MG63 (cell line): ENCODE data around the gene GLP1R. TPM values are rescaled to one million over a fixed set of nuclear protein-coding genes. Genes with fewer than 3 reads are reported as not detected.

Source experiments
- DNase-seq: peaks from one replicate; pipeline ENCODE4 v3.0.0-alpha.2; 2020
- H3K27me3 ChIP-seq: fragments of 250-450 bp; sonication (Bioruptor Pico); 2 replicates; pipeline ENCODE4 v1.5.1; 2020; ENCODE audit warnings: mild to moderate bottlenecking, moderate library complexity
- H3K36me3 ChIP-seq: fragments of 250-450 bp; sonication (Bioruptor Pico); 2 replicates; pipeline ENCODE4 v1.5.1; 2020; ENCODE audit warnings: mild to moderate bottlenecking, moderate library complexity
- H3K4me3 ChIP-seq: fragments of 250-450 bp; sonication (Bioruptor Pico); 2 replicates; pipeline ENCODE4 v1.5.1; 2020; ENCODE audit warnings: mild to moderate bottlenecking, moderate library complexity
- H3K9me3 ChIP-seq: fragments of 250-450 bp; sonication (Bioruptor Pico); 2 replicates; pipeline ENCODE4 v1.5.1; 2020; ENCODE audit warnings: mild to moderate bottlenecking, moderate library complexity
- total RNA-seq: library from RNA; depleted of rRNA; stranded (reverse); fragments of >200 nt; shearing (Covaris generic); gene quantifications from 2 replicates; pipeline ENCODE4 v1.2.3, GENCODE V29; 2014; ENCODE audit warnings: low replicate concordance

The GLP1R gene
- total RNA-seq, 1 experiment from 2014 or later: not detected

DNA sequence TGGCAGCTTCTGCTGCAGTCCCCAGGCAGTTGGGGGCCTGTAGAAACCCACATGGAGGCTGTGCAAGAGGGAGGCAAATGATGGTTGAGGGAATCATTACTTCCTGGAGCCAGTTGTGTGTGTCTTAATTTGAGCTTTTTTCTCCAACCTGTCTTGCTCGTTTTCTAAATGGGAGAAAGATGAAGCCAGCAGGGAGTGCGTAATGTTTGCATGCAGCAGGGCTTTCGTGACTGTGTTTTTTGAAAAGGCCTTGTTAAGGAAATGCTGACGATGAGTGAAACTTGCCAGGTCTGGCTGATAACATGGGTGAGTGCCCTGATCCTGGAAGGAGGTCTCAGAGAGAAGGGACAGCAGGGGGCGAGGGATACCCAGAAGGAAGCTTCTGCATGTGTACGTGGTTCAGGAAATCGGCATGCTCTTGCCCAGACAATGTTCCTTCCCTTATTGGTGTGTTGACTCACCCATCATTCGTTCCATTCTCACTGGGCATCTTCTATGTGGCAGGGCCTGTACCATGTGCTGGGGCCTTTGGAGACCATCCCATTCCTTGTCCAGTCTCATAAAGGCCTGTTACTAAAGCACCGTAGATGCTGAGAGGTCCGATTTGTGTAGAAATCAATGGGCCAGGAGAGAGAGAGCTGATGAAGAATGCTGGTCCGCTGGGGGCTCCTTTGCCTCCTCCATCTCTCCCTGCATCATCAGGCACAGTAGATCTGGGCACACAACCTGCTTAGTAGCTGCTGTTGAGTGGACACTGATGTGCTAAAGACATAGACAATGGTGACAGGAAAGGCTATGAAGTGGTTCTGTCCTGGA lies 27.4 kb downstream of the GLP1R start:
- DNase-seq: no peak
- H3K4me3 ChIP-seq: no peak overlapping the region
- no peaks in the 10 kb centered on the region for H3K36me3 ChIP-seq
- no peaks in the 10 kb centered on the region for H3K9me3 ChIP-seq
- H3K27me3 ChIP-seq: peaks cover 14% of the 10 kb centered on the region

DNA sequence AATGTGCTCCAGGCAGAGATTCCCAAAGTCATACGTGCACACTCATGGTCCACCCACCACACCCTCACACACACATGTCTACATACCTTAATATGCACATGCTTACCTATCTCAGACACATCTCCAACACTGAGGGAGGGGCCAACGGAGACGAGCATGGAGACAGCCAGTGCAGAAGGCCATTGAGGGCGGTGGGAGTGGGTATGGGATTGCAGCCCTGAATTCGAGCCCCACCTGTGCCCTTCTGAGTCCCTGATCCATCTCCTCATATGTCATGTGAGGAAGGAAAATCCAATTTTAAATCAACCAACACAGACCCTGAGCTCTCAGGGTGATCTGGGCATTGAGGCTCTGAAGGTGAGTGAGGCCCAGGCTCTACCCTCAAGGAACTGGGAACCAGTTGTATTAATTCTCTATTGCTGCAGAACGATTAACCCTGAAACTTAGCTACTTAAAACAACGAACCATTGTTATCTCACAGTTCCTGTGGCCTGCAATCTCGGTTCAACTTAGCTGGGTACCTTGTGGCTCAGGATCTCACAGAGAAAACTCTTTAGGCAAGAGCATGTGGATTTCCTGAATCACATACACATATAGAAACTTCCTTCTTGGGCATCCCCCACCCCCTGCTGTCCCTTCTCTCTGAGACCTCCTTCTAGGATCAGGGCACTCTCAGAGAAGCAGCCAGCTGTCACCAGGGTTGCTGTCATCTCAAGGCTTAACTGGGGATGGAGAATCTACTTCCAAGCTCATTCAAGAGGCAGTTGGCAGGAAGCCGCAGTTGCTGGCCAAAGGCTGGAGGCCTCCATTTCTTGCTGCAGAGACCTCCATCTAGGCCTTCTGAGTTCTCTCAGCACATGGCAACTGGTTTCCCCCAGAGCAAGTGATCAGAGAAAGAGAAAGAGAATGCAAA lies 28.3 kb downstream of the GLP1R start:
- DNase-seq: no peak
- Histone ChIP-seq H3K36me3 (no peaks in the 10 kb centered on the region), H3K9me3 (no peaks in the 10 kb centered on the region), H3K4me3 (no peak overlapping the region), H3K27me3 (peaks cover 8% of the 10 kb centered on the region)

DNA sequence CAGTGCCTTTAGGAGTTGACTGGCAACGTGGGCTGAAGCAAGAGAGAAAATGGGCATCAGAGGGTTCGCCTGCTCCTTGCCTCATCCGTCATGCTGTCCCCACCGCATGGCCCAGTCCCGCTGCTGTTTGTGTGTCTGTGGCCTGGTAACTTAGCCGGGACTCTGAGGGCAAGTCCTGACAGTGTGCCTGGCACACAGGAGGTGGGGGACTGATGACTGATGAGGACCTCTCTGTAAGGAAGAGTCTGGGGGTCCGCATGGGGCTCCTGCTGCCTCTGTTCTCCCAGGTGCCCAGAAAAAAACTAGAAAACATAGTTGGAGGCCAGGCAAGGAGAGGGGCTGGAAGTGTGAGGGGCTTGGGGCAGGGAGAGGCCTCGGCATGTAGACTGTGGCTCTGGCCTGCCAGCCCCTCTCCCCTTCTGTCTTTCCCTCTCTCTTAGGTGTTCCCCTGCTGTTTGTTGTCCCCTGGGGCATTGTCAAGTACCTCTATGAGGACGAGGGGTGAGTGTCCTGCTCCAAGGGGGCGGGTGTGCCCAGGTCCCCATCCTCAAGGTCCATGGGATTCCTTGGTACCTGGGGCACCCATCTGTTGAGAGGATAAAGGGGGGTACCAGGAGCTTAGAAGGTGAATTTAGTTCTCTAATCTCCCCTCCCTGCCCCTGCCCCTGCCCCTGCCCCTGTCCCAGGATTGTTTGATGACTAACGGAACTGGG lies 29.5 kb downstream of the GLP1R start:
- no peaks in the 10 kb centered on the region for H3K9me3 ChIP-seq
- H3K4me3 ChIP-seq: no peak overlapping the region
- DNase-seq: no peak
- no peaks in the 10 kb centered on the region for H3K36me3 ChIP-seq
- 0 out of 2 replicates have a peak, but pooled peaks cover under 1% of the 10 kb centered on the region for H3K27me3 ChIP-seq

DNA sequence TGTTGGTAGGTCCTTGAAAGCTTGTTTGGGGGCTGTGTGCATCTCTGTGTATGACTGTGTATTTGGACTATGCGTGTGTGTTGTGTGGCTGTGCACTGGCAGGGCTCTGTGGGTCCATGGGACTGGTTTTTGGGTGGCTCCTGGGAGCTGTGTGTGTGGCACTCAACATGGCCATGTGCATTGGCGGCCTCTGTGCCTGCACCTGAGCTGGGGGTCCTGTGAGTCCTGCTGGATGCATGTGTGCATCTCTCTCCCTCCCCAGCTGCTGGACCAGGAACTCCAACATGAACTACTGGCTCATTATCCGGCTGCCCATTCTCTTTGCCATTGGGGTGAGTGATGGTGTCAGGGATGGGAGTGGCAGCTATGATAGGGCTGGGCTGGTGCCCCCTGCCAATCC lies 30.1 kb downstream of the GLP1R start:
- no peaks in the 10 kb centered on the region for H3K9me3 ChIP-seq
- no peaks in the 10 kb centered on the region for H3K27me3 ChIP-seq
- DNase-seq: no peak
- no peaks in the 10 kb centered on the region for H3K36me3 ChIP-seq
- no peak overlapping the region for H3K4me3 ChIP-seq

DNA sequence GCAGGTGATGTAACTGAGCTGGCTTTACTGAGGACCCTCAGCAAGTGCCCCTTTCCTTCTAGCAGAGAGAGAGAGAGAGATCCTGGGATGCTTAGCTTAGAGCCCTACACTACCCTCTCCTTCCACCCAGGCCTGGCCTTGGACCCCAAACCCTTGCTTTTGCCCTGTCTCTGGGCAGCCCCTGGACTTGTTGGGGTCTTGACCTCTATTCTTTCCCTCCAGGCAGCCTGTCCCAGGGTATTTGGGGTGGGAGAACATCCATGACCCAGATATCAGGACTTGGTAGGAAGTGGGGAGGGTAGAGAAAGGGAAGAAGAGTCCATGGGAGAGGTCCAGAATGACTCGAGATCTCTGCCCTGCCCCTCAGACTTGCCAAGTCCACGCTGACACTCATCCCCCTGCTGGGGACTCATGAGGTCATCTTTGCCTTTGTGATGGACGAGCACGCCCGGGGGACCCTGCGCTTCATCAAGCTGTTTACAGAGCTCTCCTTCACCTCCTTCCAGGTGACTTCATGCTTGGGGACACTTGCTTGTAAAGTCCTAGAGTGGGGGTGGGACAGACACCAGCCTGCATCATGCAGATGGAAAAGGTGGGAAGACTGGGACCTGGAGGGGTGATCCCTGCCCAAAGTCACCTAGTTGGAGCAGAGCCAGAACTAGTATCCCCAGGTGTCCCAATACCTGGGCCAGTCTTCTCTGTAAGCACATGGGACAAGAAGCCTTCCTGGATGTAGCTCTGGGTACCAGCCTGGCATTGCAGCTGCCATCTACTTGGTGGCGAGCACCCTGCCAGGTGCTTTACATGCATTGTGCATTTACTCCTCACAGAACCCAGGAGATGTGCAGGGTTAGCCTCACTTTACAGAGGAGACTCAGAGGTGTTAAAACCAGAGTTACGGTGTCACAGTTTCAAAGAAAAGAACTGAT lies 30.9 kb downstream of the GLP1R start:
- DNase-seq: no peak
- no peak overlapping the region for H3K4me3 ChIP-seq
- no peaks in the 10 kb centered on the region for H3K27me3 ChIP-seq
- no peaks in the 10 kb centered on the region for H3K36me3 ChIP-seq
- no peaks in the 10 kb centered on the region for H3K9me3 ChIP-seq

DNA sequence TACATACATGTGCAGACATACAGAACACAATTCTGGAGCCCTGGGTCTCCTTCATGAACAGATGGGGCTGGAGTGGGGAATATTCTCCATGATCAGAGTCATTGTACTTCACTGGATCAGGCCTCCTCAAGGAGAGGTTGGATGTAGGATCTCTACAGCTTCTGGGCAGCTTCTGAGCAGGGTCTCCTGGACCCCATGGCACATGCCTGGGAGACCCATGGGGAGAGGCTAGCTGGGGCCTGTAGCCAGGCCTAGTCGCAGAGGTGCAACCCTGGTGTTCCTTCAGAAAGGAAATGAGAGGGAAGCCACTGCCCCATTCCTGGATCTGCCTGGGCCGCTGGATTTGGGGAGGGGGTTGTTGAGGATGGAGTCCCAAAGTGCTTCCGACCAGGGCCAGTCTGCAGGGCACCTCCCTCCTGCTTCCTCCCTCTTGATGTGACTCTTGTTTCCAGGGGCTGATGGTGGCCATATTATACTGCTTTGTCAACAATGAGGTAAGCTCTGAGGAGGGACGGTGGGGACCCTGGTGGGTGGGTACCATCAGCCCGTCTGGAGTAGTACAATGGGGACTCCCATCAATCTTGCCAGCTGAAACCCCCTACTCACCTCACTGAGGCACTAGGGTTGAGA lies 31.8 kb downstream of the GLP1R start:
- H3K36me3 ChIP-seq: no peaks in the 10 kb centered on the region

DNA sequence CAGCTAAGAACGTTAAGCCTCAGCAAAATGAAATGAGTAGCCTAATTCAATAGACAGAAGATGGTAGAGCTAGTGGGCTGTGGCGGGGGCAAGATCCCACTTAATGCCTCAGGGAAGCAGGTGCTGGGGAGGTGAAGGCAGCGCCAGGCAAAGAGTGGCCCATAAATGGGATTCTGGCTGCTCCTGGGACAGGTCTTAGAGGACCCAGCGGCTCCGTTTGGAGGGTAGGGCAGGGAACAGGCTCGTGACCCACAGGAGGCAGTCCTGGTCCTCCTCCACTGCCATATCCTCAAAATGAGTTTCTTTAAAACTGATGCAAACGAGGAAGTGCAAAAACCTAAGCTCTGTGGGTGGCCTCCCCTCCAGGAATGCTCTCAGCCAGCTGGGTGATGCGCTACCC lies 33.7 kb downstream of the GLP1R start:
- H3K9me3 ChIP-seq: no peaks in the 10 kb centered on the region
- peaks cover 19% of the 10 kb centered on the region for H3K27me3 ChIP-seq
- no peaks in the 10 kb centered on the region for H3K36me3 ChIP-seq
- DNase-seq: no peak
- H3K4me3 ChIP-seq: no peak overlapping the region

More for the DNA sequence above, 31.8 kb downstream of the GLP1R start:
- no peaks in the 10 kb centered on the region for H3K9me3 ChIP-seq
- H3K4me3 ChIP-seq: no peak overlapping the region
- no peaks in the 10 kb centered on the region; the same call in 1 of the 2 replicates for H3K27me3 ChIP-seq
- DNase-seq: no peak

DNA sequence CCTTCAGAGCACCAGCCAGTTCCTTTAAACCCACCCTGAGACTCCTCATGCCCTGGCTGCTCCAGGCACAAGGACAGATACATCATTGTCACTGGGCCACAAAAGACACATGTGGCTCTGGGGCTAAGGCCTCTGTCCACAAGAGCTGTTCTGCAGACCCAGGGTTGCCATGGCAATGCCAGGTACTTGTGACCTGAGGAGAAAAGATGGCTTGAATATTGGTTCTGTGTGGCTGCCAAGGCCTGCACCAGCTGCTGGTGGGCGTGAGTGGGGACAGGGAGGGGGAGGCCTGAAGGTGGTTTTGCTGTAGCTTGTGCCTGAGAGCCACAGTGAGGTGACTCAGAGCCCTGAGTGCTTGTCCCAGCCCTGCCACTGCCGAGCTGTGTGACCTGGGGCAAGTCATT lies 34.7 kb downstream of the GLP1R start:
- peaks cover 28% of the 10 kb centered on the region for H3K27me3 ChIP-seq
- no peaks in the 10 kb centered on the region for H3K9me3 ChIP-seq
- no peak for DNase-seq
- H3K36me3 ChIP-seq: no peaks in the 10 kb centered on the region
- no peak overlapping the region for H3K4me3 ChIP-seq

DNA sequence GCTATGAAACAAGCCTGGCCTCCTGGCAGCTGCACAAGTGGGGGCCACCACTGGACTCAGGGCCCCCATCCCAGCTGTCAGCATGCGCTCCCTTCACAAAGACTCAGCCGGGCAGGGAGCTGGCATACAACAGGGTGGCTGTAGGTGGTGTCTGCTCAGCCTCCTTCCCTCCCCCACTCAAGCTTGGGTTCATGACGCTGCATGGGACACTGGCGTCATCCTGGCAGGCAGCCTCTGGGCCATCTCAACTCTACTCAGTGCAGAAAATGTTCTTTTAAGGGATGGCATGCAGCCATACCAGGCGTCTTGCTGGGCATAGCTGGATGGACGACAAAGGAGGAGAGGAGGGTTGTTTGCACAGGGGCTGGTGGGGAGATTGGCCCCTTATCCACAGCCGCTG lies 35.9 kb downstream of the GLP1R start:
- Histone ChIP-seq H3K4me3 (no peak overlapping the region), H3K36me3 (no peaks in the 10 kb centered on the region), H3K9me3 (no peaks in the 10 kb centered on the region; the same call in 1 of the 2 replicates), H3K27me3 (peaks cover 39% of the 10 kb centered on the region)
- DNase-seq: no peak

DNA sequence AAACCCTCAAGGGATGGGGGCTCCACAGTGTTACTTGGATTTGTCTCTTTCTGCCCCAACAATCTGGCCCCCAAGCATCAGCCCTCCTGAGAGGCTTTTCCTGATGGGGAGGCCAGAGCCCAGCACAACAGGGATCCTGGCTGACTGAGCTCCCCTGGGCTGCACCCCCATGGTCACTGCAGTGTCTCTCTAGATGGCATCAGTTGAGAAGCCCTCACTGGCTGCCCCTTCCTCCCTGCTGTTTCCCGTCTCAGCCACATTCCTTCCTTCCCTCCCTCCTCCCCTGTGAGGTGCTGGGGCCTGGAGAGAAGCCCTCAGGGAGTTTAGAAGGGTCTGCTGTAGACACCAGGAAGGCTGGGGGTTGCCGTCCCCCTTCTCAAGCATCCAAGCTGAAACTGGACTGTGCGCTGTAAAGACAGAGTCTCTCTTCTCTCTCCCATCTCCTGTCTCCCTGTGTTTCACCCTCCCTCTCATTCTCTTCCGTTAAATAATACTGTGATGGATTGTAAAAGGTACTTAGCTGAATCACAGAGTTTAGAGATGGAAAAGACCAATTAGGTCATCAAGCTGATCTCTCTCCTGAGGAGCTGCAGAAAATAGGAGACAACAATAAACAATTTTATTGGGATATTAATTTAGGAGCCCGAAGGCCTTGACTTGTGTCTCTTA lies 36.7 kb downstream of the GLP1R start:
- Histone ChIP-seq H3K4me3 (no peak overlapping the region), H3K36me3 (no peaks in the 10 kb centered on the region), H3K27me3 (peaks cover 46% of the 10 kb centered on the region), H3K9me3 (no peaks in the 10 kb centered on the region; the same call in 1 of the 2 replicates)
- DNase-seq: no peak

DNA sequence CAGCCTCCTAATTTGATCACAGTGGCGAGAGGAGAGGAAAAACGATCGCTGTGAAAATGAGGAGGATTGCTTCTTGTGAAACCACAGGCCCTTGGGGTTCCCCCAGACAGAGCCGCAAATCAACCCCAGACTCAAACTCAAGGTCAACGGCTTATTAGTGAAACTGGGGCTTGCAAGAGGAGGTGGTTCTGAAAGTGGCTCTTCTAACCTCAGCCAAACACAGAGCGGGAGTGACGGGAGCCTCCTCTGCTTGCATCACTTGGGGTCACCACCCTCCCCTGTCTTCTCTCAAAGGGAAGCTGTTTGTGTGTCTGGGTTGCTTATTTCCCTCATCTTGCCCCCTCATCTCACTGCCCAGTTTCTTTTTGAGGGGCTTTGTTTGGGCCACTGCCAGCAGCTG lies 37.7 kb downstream of the GLP1R start:
- peaks cover 56% of the 10 kb centered on the region for H3K27me3 ChIP-seq
- no peaks in the 10 kb centered on the region for H3K36me3 ChIP-seq
- no peaks in the 10 kb centered on the region; the same call in 1 of the 2 replicates for H3K9me3 ChIP-seq
- no peak for DNase-seq
- no peak overlapping the region for H3K4me3 ChIP-seq

DNA sequence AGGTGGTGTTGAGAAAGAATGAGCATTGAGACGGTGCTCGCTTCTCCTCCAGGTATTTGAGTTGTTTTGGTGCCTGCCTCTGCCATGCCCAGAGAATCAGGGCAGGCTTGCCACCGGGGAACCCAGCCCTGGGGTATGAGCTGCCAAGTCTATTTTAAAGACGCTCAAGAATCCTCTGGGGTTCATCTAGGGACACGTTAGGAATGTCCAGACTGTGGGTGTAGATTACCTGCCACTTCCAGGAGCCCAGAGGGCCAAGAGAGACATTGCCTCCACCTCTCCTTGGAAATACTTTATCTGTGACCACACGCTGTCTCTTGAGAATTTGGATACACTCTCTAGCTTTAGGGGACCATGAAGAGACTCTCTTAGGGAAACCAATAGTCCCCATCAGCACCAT lies 38.1 kb downstream of the GLP1R start:
- DNase-seq: no peak
- Histone ChIP-seq H3K36me3 (no peaks in the 10 kb centered on the region), H3K27me3 (peaks cover 57% of the 10 kb centered on the region), H3K4me3 (no peak overlapping the region), H3K9me3 (no peaks in the 10 kb centered on the region; the same call in 1 of the 2 replicates)

DNA sequence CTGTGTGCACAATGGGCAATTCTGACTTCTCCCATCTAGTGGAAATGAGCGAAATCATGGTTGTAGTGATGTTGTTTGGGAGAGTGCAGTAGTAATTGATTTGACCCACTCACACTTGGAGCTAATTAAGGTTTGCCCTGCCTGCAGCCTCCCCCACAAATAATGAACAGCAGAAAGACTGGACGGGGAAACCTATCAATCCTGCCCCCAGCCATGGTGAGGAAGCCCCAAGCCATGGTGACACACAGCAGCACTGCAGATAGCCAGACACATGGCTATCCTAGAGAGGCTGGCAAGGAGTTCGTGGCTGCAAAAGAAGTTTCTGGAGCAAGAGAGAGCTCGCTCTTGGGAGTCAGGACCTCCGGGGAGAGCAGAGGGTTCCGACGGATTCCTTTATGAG lies 38.6 kb downstream of the GLP1R start:
- no peak for DNase-seq
- Histone ChIP-seq H3K4me3 (no peak overlapping the region), H3K9me3 (no peaks in the 10 kb centered on the region; the same call in 1 of the 2 replicates), H3K27me3 (peaks cover 57% of the 10 kb centered on the region), H3K36me3 (no peaks in the 10 kb centered on the region)

DNA sequence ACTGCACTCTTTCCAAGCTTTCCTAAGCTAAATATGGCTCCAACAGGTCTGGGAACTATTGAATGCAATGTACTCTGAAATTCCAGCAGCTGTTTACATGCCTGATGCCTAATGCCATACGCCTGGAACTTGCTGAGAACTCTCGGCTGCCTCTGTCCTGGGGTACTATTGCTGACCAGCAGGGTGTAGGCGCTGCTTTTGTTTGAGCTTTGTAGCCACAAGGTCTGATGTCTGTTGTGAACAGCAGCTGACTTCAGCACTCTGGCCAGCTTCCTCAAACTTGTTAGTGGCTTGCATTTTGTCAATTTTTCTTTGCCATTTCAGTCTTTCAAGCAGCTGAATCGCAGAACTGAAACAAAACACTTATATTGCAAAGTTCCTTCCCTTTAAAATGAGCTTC lies 39.8 kb downstream of the GLP1R start:
- Histone ChIP-seq H3K9me3 (no peaks in the 10 kb centered on the region; the same call in 1 of the 2 replicates), H3K4me3 (no peak overlapping the region), H3K36me3 (no peaks in the 10 kb centered on the region), H3K27me3 (peaks cover 57% of the 10 kb centered on the region)
- peak; percentile 86 for DNase-seq

DNA sequence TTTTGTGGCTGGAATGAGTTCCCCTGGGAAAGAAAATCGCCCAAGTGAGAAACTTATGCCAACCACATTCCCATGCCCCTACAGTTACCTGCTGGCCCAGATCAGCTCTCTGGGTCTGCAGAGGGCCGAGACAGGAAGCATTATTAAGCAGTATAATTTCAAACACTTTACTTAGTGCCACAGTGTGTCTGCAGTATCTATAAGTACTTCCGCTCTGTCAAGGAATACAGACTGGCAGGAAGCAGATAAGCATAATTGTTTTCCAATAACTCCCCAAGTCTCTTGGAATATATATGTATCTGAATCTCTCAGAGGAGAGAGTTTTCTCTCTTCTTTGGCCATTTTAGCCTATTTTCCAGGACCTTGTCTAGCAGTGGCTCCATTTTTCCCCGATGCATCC lies 41.5 kb downstream of the GLP1R start:
- DNase-seq: no peak
- no peaks in the 10 kb centered on the region for H3K36me3 ChIP-seq
- peaks cover 57% of the 10 kb centered on the region for H3K27me3 ChIP-seq
- no peak overlapping the region for H3K4me3 ChIP-seq
- no peaks in the 10 kb centered on the region; the same call in 1 of the 2 replicates for H3K9me3 ChIP-seq
